Lower leg skin (tissue), 4 donors: Measurements from ENCODE around the gene SLC35A4. TPM values are rescaled to one million over a fixed set of nuclear protein-coding genes. Genes with fewer than 3 reads are reported as not detected.

ENCODE experiments used
- DNase-seq, 2 donors: peaks; one replicate each; pipeline ENCODE4 v3.0.0-alpha.2; 2019; ENCODE audit warnings: low spot score in 2 of 2
- H3K4me3 ChIP-seq: fragments of 200-600 bp; sonication (generic); 2 replicates; pipeline ENCODE4 v1.5.1; 2017; ENCODE audit warnings: mild to moderate bottlenecking, low read depth; ENCODE audit not compliant: poor library complexity, severe bottlenecking
- POLR2A ChIP-seq, 2 donors: fragments of 450-650 bp; IDR thresholded peaks; one replicate each; pipeline ENCODE4 v1.6.1; 2016 to 2017; ENCODE audit warnings: antibody characterized with exemption in 2 of 2, mild to moderate bottlenecking in 1 of 2, moderate library complexity in 1 of 2
- WGBS, 2 donors: methylation state at CpG; one replicate each; pipeline ENCODE4 v1.1.5; 2018; 5-methylcytosine and 5-hydroxymethylcytosine counted together
- intact Hi-C: fragments of 100-400 bp; cut with DNase I; formaldehyde crosslinking; loops from one replicate; pipeline ENCODE4 v1.15.0; 2023; ENCODE audit warnings: low total_unique reads
- total RNA-seq, 4 donors: library from RNA; depleted of rRNA; stranded (reverse); fragments of >200 nt; gene quantifications; one replicate each; pipeline ENCODE4 v1.1.0, GENCODE V29; 2016
- TF ChIP-seq, protein P1 (sequence below), 3 donors: fragments of 450-650 bp; IDR thresholded peaks; one replicate each; pipeline ENCODE4 v1.5.1; 2016; ENCODE audit warnings: antibody characterized with exemption in 3 of 3, mild to moderate bottlenecking in 3 of 3, moderate library complexity in 2 of 3

SLC35A4 gene
- total RNA-seq, 4 donors from 2014 or later: 59.7 to 86.4 (median 68.2) TPM

DNA sequence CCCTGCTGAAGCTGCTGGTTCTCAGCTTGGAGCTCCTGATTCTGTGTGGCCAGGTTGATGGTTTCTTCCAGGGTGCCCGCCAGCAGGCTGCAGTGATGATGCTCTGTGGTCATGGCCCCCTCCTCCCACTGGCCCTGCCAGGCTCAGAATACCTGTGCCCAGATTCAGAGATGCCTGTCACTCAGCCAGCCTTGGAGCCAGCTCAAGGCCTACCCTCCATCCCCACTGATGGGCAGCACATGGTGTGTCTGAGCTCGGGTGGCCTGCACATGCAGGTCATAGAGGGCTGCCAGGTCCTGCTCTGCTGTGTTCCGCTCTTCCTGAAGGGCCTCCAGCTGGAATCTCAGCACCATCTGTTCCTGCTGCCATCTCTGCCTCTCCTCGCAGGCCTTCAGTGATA is 5.4 kb downstream of the SLC35A4 start:
- TF ChIP-seq POLR2A (IDR thresholded peaks at IDR 0.05): no peak
- TF ChIP-seq, protein P1, sequence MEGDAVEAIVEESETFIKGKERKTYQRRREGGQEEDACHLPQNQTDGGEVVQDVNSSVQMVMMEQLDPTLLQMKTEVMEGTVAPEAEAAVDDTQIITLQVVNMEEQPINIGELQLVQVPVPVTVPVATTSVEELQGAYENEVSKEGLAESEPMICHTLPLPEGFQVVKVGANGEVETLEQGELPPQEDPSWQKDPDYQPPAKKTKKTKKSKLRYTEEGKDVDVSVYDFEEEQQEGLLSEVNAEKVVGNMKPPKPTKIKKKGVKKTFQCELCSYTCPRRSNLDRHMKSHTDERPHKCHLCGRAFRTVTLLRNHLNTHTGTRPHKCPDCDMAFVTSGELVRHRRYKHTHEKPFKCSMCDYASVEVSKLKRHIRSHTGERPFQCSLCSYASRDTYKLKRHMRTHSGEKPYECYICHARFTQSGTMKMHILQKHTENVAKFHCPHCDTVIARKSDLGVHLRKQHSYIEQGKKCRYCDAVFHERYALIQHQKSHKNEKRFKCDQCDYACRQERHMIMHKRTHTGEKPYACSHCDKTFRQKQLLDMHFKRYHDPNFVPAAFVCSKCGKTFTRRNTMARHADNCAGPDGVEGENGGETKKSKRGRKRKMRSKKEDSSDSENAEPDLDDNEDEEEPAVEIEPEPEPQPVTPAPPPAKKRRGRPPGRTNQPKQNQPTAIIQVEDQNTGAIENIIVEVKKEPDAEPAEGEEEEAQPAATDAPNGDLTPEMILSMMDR (IDR thresholded peaks at IDR 0.05): no peak
- H3K4me3 ChIP-seq: no peak overlapping the region
- WGBS, 2 donors: 79 to 86% methylated on average over 3 to 4 of the region's 4 CpGs
- peak in 1 of 2 donors; percentile 11 for DNase-seq
- intact Hi-C loops: no loop called here

DNA sequence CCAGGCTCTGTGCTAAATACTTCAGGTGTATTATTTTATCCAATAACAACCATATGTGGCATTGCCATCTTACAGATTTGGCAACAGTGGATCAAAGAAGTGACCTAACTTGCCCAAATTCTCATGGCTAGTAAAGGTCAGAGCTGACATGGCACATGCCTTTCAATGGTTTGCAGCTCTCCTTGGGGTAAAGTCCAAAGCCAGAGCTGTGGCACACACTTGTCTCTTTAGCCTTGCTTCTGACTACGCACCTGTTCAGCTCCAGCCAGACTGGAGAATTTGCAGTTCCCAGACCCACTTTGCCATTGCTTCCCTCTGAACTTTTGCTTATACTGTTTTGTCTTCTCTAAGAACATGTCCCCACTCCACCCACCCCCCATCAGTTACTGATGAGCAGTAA is 5.9 kb downstream of the SLC35A4 start:
- 100% methylated on average over 1 of the region's 1 CpG for WGBS, 2 donors
- TF ChIP-seq, protein P1 (IDR thresholded peaks at IDR 0.05): no peak
- no peak for TF ChIP-seq POLR2A (IDR thresholded peaks at IDR 0.05)
- DNase-seq: no peak
- H3K4me3 ChIP-seq: no peak overlapping the region
- intact Hi-C loops: no loop called here

DNA sequence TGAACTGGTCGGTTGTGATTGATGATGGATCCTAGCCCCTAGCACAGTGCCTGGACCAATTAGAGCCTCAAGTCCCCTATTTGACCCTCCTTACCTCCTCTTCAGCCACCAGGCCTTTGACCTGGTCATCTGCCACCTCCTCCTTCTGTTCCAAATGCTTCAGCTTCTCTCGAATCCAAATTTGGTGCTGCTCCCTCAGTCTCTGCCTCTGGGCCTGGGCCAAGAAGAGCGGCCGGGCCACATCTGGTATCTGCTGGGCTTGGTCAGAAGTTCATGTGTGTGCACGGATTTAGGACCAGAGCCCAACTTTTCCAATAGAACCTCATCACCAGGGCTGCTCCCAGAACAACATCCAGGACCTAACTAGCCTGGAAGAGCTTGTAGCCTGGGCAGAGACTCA is 6.5 kb downstream of the SLC35A4 start:
- no peak overlapping the region for H3K4me3 ChIP-seq
- no peak for DNase-seq
- whole genome bisulfite sequencing, 2 donors: 66 to 73% methylated on average over 5 of the region's 5 CpGs
- no peak for TF ChIP-seq POLR2A (IDR thresholded peaks at IDR 0.05)
- TF ChIP-seq, protein P1 (IDR thresholded peaks at IDR 0.05): no peak
- intact Hi-C loops: no loop called here

DNA sequence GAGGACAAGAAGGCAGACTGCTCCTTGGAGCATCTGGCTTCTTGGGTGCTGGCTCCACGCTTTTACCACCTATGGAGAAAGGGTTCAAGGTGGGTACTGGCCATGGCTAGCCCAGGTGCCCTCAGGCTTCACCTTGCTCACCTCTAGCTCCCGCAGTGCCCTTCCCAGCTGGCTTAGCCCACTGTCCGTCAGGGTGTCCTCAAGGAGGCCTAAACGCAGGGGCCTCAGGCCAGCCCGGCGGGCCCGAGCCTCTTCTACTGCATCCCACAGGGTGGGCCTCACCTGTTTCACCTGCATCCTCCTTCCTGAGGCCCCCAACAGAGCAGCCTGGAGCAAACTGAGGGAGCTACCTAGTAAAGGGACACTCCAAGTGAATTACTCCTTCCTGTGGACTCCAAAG is 9.1 kb downstream of the SLC35A4 start:
- H3K4me3 ChIP-seq: no peak overlapping the region
- no peak for DNase-seq
- 93 to 95% methylated on average over 7 of the region's 7 CpGs for WGBS, 2 donors
- TF ChIP-seq POLR2A (IDR thresholded peaks at IDR 0.05): no peak
- TF ChIP-seq, protein P1 (IDR thresholded peaks at IDR 0.05): no peak
- intact Hi-C loops: no loop called here

DNA sequence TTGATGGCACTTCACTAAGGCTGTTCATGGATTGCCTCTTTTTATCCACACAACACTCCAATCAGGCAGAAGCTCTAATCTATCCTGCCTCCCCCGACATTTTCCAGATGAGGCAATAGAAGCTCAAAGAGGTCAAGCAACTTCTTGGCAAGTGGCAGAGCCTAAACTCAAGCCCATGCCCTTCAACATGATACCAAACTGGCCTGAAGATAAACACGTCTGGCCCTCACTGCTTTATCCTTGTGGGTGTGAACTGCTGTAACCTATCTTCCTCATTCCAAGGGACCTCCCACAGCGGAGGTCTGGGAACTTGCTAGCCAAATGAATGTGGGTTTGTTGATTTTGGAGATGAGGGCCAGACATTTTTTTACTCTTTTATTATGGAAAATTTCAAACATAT is 9.5 kb downstream of the SLC35A4 start:
- H3K4me3 ChIP-seq: no peak overlapping the region
- WGBS, 2 donors: 53 to 64% methylated on average over 3 of the region's 3 CpGs
- intact Hi-C loops: no loop called here
- no peak for TF ChIP-seq POLR2A (IDR thresholded peaks at IDR 0.05)
- no peak for DNase-seq

DNA sequence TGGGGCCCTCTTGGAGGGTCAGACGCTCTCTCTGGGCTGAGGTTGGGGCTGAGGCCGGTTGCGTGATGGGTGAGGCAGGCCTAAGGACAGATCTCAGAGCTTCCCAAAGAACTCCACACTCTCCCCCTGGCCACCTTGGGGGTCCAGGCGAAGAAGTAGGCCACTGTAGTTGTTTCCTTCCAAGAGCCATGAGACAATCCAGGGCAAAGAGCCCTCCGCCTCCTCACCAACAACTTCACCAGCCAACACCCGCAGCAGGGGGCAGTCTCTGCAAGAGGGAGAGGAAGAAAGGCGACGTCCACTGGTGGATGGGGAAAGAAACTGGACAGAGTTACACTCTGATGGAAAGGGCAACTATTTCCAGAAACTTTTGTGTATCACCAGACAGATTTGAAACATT is 10.7 kb downstream of the SLC35A4 start:
- WGBS, 2 donors: 81 to 89% methylated on average over 8 of the region's 8 CpGs
- TF ChIP-seq, protein P1 (IDR thresholded peaks at IDR 0.05): no peak
- TF ChIP-seq POLR2A (IDR thresholded peaks at IDR 0.05): no peak
- intact Hi-C loops: no loop called here
- no peak for DNase-seq
- no peak overlapping the region for H3K4me3 ChIP-seq
